Superior temporal gyrus (tissue), 1 donor: ENCODE results near the gene POLR1A.

Experiments
- DNase-seq: peaks from one replicate; pipeline ENCODE4 v3.0.0-alpha.2; 2016; ENCODE audit errors: extremely low spot score

The POLR1A gene

DNA sequence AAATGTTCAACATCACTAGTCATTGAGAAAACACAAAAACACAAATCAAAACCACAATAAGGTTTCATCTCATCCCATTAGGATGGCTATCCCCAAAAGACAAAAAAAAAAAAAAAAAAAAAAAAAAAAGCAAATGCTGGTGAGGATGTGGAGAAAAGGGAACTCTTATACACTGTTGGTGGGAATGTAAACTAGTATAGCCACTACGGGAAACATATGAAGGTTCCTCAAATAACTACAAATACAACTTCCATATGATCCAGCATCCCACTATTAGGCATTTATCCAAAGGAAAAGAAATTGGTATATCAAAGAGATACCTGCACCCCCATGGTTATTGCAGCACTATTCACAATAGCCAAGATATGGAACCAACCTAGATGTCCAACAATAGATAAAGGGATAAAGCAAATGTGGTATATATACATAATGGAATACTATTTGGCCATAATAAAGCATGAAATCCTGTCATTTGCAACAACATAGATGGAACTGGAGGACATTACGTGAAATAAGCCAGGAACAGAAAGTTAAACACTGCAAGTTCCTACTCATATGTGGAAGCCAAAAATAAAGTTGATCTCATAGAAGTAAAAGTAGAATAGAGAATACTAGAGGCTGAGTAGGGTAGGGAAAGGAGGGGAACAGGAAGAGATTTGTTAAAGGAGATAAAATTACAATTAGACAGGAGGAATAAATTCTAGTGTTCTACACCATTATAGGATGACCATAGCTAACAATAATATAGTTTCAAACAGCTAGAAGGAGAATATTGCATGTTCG is 8.4 kb downstream of the POLR1A start:
- DNase-seq: no peak

DNA sequence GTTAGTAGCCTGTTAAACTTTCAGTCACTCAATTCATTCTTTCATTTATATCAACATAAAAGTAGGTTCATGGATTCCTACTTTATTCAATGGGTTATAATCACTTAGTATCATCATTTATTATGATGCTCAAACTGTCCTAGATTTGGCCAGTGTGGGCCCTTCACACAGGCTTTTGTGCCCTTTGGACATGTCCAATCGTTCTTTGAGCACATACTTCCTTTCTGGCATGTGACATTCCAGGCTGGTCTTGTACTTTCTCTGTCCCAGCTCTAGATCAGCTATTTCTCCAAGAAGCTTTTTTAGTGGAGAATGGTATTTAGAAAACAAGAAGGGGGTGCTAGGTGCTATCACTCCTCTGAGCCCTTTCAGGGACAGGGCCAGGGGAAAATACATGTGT is 11.5 kb downstream of the POLR1A start:
- no peak for DNase-seq

DNA sequence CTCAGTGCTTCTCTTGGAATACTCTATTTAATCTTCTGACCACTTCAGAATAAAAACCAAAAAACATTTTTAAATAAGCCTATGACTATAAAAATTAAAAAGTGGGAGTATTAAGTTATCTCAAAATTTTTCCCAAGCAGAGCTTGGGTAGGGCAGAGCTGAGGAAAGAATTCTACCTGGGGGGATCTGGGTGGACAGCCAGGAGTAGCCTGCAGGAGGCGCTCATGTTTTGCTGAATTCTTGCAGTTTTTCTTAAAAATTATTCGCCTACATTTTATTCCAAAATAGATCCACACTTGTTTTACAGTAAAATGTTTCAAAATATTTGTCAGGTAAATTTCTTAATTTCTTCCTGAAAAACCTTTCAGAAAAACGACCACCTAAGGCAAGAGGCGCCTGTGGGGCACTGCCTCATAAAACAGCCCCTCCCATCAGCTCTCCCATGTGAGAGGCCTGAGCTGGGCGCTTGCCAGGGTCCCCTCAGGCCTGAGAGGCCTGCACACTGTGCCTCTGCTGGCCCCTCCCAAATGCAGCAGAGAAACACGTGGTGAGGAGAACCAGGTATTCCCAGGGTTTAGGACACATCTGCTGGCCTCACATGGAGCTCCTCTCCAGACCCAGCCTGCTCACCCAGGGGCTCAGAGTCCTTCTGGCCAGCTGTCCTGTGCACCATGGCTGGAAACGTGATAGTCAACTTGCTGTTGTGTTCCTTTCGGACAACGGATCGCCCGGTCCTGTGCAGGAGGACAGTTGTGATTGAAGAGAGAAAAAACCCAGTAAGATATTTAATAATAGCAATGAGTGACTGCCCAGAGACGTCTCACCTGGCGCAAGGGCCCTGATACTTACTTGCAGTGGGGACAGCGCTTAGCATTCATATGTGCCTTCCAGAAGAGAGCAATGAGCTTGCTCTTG is 17.5 kb downstream of the POLR1A start:
- DNase-seq: no peak

DNA sequence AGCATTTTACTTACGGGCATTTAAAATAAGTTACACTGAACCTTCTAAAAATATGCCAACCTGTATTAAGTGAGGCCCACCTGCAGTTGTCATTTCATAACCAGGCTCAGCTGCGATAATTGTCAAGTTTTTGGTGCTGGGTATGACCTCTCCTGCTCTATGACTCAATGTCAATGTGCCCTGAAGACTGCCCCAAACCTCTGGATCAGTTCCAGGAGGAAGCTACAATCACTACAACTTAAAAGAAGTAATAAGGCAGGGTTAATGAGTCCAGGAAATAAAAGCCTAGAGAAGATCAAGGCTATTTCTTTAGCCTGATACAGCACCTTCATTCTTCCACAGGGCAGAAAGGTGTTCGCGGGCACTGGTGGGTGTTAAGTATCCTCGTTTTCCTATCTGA is 22.9 kb downstream of the POLR1A start:
- DNase-seq: no peak

DNA sequence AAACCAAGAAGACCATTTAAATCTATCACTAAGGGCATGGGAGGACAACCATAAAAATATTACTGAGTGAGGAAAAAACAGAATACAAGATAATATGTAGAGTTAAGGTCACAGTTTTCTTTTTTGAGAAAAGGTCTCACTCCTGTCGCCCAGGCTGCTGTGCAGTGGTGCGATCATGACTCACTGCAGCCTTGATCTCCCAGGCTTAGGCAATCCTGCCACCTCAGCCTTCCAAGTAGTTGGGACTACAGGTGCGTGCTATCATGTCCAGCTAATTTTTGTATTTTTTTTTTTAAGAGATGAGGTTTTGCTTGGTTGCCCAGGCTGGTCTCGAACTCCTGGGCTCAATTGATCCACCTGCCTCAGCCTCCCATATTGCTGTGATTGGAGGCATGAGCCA is 24.0 kb downstream of the POLR1A start:
- DNase-seq: no peak

DNA sequence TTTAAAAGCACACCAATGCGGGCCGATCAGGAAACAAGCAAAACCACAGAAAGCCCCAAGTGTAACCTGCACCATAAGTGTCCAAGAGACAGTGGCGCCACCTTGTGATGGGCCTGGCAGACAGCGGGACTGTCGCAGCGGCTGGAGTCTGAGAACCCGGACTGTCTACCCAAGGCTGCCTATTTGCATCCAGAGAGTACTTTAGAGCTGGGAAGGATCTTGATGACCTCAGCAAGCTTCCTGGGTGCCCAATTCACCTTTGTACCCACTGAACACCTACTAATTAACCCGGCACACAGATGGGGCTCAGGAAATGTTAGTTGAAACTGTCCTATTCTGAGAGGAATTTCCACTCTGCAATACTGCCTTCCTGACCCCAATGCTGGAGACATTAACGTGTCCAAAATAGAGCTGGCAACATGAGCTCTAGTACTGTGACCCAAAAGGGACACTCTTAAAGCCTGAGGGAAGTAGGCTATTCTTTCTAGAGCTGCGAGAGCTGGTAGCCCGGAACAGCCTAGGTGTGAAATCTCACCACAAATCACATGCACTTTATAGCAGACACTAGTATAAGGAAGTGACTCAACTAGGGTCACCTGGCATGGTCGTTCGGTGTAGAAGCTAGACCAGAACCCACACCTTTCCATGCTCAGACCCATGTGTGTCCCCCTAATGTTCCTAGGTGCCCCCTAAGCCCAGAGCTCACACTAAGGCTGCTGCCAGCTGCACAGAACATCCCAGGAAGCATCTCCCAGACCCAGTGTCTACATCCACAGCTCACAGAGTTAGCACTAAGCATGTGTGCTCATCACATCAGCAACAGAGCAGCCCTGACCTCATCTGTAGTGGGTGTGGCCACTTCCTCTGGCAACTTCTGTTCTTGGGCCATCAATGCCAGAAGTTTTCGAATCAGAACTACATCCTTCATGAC is 25.4 kb downstream of the POLR1A start:
- DNase-seq: peak; percentile 82

DNA sequence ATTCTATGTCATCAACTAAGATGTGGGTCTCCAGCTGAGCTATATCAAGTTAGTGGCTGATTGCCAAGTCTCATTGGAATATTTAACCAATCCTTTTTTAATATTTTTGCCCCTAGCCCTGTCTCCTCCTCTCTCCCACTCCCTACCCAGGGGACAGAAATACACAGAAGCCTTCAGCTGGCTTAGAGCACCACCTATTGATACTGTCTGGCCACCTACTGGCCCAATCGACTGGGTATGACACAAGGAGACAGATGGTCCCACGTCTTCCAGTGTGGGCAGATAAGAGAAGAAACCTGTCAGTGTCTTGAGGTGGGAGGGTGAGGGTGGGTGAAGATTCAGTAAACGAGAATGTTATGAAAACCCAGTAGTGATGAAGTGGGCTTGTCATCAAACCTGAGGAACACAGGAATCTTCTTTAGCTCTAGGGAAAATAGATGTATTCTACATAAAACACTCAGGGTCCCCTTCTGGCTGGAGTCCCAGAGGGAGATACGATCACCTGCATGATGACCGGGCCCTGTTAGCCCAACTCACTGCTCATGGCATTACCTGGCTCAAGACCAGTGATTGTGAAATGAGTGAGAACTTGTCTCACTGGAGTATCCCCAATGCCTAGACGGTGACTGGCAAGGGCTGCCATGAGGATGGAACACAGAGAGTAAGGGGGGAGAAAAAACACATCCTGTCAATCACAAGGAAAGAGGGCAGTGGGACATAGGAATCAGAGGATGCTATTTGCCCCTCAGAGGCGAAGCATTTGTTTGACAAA is 26.7 kb downstream of the POLR1A start:
- peak; percentile 93 for DNase-seq

DNA sequence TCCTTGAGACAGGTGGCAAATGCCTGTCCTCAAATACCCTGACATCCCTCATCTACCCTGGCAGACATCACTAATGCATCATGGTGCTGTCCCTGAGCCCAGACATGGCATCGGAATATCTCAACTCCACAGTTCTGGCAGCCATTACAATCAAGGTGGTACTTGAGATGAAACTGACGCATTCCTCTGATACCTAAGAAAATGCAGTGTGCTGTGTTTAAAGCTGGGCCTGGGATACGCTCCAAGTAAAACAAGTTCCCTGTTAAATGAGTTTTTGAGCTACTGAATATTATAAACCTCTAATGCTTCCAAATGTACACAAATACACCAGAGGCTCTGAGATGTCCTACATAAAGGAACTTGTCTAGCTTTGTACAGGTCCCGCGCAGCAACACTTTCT is 29.8 kb downstream of the POLR1A start:
- DNase-seq: no peak

DNA sequence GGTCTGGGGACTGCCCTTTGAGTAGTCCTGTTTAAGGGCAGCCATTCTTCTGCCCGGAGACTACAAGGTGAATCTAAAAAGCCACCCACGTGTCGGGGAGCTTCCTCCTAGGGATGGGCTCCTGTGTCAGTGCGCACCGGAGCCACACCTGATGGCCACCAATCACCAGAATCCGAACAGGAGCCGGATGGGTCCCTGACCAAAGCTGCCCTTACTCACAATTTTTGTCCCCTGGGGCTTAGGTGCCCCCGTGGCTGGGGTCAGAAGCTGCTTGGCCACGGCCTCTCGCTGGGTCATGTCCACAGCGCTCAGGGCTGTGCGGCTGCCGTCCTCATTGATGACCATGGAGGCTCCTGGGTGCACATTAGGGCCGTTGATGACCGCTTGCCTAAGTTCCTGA is 30.9 kb downstream of the POLR1A start:
- DNase-seq: no peak

DNA sequence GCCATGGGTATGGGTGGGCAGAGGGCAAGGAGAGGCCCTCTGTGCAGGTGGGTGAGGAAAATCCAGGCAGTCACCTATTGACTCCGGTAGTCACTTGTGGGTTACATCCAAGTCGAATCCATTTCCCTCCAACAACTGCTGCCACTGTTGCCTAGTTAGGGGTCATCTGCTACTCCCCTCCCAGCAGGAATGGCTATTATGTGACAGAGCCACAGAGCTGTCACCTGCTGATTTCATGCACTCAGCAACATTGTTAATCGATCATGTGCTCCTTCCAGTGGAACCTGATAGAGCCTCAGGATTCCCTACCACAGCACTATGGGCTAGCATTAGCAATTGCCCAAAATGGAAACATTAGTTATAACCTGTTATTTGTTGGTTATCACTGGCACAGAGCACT is 31.4 kb downstream of the POLR1A start:
- no peak for DNase-seq

DNA sequence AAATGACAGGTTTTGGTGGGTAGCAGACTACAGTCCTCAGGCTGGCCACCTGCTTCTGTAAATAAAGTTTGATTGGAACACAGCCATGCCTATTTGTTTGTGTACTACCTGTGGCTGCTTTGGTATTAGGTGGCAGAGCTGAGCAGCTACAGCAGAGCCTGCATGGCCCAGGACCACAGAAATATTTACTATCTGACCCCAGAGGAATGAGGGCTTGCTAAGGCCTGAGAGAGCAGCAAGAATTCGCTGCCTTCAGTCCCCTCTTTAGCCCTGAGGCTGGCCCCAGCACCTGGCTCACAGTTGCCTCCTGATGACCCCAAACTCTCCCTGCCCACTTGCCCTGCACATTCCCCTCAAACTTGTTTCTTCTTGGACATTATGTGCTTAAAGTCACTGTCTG is 32.5 kb downstream of the POLR1A start:
- DNase-seq: no peak

DNA sequence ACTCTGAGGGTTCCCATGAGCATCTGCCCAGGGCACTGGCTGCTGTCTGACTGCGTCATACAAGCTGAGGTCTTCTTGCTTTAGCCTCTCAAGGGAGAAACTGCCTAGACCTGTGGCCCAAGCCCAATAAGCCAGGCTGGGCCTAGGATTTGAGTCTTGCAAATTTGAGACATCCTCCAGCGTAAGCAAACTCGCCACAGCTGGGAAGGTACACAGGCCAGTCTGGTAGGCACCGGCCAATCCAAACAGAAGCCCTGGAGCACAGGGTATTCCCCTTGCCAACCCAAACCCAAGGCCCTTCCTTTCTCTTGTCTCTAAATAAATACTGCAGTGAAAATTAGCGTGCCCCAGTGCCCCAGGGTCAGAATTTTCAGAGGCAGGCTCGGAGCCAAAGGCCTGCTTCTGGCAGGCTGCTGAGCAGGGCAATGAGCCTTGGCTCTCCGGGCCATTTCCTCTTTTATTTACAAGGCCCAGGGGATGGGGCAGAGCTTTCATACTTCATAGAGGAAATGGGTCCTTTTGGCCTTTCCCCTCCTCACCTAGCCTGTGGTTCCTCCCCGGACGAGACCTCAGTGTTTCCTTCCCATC is 33.3 kb downstream of the POLR1A start:
- DNase-seq: peak; percentile 40

DNA sequence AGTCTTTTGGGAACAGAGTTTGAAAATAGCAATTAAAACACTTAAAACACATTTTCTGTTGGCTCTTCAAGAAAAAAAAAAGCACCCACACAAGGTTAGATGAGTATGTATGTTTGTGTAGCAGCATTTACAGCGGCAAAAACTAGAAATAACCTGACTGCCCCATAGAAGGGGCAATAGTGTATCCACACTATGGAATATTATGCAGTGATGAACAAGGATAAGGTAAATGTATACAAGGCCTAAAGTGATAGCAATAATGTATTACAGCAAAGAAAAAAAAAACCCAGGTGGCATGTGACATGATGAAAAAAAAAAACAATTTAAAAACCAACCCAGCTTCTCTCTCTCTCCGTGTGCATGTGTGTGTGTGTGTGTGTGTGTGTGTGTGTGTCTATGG is 34.8 kb downstream of the POLR1A start:
- no peak for DNase-seq

DNA sequence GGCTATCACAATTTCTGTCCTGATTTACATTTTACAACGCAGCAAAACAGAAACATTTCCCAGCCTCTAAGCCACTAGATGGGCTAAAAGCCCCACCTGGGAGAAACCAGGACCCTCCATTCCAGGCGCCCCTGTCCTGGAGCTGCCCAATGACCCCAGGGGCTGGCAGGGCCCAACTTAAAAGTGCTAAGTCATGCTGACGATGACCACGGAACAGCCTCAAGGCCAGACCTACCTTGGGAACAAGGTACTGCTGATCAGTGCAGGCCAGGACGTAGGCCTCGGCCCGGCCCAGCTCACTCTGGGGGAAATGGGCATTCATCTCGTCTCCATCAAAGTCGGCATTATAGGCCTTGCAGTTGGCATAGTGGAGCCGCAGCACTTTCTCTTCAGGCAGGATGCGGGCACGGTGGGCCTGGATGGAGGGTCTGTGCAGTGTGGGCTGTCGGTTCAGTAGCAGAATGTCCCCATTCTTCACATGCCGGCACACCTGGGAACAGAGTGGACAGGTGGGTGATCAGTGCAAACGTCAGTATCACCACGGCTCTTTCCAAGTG is 35.8 kb downstream of the POLR1A start:
- no peak for DNase-seq

DNA sequence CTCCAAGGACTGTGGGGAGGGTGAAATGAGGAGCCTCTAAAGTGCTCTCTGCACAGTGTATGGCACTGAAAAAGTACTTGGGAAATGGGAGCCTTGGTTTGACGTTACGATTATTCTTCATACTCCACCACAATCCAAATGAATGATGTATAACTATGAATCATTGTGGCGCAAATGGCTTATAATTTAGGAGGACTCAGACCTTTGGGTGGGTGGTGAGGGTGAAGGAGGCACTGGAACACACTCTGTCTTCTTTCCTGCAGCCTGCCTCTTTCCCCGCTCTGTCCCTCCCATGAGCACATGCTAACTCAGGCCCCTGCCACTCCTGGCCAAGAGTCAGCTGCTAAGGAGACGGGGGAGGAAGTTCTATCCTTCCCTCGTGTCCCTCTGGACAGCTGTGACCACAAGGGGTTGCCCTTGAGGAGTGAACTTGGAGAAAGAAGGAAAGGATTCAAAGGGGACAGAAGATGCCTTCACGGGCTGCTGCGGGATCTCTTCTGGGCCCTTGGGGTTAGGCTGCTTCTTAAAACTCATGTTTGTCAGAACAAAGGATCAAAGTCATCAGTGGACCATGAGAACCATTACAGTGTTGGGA is 36.5 kb downstream of the POLR1A start:
- DNase-seq: no peak

DNA sequence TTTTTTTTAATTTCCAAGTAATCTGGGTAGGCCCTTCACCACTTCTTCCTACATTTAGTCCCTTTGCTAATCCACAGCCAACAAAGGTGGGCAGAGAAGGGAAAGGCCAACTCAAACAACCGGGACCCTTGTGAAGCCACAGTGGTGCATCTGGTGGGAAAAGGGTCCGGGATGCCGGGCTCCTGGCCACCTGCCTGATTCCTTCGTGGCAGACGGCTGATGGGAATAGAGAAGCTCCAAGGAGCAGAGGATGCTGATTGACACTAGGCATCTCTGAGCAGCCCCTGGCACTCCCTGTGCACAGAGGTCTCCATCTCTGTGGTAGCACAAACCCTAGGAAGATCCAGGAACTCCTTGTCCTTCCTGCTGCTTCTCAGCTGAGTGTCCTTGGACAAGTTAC is 37.0 kb downstream of the POLR1A start:
- no peak for DNase-seq

DNA sequence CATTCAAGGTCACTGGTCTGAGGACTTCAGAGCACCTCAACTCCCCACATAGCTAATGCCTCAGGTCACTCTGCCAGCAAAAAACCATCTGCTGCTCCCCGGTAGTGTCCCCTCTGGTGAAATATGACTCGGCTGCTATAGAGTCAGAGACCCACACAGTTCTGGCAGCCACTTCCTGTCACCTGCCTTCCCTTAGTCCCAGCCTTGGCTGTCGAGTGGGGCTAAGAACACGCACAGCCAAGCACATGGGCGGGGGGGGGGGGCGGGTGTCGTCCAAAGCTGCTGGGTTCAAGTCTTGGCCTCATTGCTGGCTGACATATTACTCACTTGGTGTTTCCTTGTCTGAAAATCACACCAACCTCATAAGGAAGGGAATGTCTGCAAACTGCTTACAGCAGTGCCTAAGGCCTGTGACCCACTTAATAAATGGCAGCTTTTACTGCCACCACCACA is 37.5 kb downstream of the POLR1A start:
- no peak for DNase-seq

DNA sequence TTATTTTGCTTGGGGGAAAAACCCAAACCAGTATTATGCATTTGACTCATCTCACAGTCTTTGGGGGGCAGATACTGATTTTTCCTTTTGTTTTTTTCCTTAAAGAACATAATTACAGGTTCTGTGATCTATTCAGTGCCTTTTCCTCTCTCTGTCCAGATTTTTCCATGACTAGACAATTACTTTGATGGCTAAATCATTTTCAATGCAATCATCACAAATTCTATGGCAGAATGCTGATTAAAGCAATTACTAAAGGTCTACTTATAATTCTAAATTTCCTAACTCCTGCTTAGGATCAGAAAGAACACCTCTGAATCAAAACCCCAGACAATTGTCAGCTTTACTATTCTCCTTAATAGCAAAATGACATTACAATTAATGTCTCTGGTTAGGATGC is 38.8 kb downstream of the POLR1A start:
- DNase-seq: no peak

DNA sequence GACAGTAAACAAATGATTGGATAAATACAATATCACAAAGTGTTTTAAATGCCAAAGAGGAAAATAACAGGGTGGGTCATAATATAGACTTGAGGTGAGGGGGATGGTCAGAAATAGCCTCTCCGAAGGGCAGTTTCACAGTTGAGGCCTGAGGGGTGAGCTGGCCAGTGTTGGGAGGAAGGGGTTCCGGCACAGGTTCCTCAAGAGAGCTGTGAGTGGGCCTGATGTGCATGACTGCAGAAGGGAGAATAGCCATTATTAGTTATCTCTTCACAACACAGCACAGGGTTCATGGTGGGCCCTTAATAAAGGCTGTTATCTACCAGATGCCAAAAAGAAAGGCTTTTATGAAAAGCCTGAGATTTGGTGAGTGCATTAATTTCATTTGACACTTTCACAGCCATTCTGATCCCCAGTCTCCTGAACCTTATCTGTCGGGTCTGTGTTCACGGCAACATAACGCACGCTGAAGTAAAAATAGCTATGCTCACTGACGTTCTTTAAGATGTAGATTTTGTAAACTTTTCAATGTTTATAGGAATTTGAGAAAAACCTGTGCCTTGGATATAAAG is 39.6 kb downstream of the POLR1A start:
- peak; percentile 18 for DNase-seq

DNA sequence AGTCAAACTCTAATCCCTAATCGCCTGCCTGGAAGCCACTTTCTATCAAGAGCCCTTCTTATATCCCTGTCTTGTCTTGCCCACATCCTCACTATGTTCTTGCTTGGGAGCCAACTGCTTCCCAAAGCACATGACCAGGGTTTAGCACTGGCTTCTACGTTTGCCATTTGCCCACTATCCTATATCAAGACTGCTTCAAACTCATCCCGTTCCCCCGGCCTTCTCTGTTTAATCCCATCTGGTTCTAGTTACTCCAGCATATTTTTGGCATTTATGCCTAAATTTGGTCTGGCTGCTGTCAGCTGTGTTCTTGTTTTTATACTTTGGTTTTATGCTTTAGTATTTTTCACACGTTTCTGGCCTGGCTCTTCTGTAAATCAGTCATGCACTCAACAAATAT is 40.2 kb downstream of the POLR1A start:
- DNase-seq: peak; percentile 51
